ENCODE measurements around the gene ZNF638.

ZNF638 gene

GRCh38 chr2:71455011-71455740, 123.6 kb downstream of the ZNF638 start:
- no peak for DNase-seq (ENCODE audit: low read depth in 2 of 3, low spot score in 1 of 3)

- no peak for DNase-seq (ENCODE audit: low read depth in 2 of 3, low spot score in 1 of 3)
These were observed 124.4 kb downstream of the ZNF638 start for GRCh38 chr2:71455741-71456569.

- no peak for DNase-seq (ENCODE audit: low read depth in 2 of 3, low spot score in 1 of 3)
These were observed 125.0 kb downstream of the ZNF638 start for GRCh38 chr2:71456617-71457016.

GRCh38 chr2:71457123-71457915, 125.7 kb downstream of the ZNF638 start:
- no peak for DNase-seq (ENCODE audit: low read depth in 2 of 3, low spot score in 1 of 3)

GRCh38 chr2:71457923-71458322, 126.3 kb downstream of the ZNF638 start:
- no peak for DNase-seq (ENCODE audit: low read depth in 2 of 3, low spot score in 1 of 3)

DNA sequence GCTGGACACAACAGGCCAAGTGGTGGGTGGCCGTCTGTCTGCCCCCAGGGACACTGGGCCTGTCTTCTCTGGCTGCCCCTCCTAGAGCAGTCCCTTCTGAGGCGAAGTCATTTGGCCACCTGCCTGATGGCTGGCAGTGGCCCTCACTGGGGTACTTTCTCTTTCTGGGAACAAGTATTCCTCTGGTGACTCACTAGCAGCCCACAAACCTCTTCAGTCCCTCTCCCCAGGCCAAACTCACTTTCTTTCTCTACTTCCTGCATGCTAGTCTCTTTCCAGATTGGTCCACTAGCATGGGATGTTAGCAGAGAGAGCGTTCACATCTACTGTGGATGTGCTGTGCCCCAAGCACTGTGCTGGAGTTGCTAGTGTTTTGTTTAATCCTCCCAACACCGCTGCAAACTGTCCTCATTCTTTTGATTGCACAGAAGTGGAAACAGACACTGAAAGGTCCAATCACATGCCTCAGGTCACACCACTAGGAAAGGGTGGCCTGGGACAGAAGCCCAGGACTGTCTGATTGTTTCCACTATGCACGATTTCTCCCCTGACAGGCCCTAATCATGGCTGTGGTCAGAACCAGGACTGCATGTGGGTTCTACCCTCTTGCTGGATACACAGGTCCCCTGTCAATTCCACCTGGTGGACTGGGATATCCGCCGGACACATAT, 127.0 kb downstream of the ZNF638 start:
- no peak for DNase-seq (ENCODE audit: low read depth in 2 of 3, low spot score in 1 of 3)

DNA sequence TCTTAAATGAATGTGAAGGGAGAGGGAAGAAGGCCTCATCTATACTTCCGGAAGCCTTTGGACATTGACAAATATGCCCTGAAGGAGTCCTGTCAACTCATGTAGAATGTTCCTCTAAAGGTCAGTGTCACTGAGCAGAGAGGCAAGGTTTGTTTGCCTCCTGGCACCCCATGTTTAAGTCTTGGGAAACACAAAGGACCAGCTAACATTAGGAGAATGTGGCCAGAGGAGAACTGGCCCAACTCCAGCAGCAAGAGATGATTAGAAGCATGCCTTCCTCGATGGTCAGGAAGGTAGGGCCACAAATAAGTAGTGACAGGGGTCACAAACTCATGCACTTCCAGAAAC, 127.5 kb downstream of the ZNF638 start:
- DNase-seq (ENCODE audit: low read depth in 2 of 3, low spot score in 1 of 3) = no peak

GRCh38 chr2:71460056-71460455, 128.5 kb downstream of the ZNF638 start:
- DNase-seq (ENCODE audit: low read depth in 2 of 3, low spot score in 1 of 3) = no peak

GRCh38 chr2:71460595-71461303, 129.2 kb downstream of the ZNF638 start:
- no peak for DNase-seq (ENCODE audit: low read depth in 2 of 3, low spot score in 1 of 3)

DNA sequence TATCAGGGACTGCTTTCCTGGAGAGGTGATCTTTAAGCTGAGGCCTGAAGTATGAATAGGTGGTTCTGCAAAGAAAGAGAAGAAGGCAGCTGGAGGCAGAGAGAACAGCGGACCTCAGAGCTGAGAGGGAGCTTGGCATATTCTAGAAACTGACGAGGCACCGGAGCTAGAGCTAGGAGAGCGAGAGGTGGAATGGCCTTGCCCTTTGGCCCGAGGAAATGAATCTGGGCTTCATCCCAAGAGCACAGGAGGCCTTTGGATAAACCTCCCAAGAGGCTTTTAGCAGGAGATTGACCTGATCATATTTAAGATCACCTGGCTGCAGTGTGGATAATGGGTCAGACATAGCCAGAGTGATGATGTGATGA, 129.7 kb downstream of the ZNF638 start:
- no peak for DNase-seq (ENCODE audit: low read depth in 2 of 3, low spot score in 1 of 3)

DNA sequence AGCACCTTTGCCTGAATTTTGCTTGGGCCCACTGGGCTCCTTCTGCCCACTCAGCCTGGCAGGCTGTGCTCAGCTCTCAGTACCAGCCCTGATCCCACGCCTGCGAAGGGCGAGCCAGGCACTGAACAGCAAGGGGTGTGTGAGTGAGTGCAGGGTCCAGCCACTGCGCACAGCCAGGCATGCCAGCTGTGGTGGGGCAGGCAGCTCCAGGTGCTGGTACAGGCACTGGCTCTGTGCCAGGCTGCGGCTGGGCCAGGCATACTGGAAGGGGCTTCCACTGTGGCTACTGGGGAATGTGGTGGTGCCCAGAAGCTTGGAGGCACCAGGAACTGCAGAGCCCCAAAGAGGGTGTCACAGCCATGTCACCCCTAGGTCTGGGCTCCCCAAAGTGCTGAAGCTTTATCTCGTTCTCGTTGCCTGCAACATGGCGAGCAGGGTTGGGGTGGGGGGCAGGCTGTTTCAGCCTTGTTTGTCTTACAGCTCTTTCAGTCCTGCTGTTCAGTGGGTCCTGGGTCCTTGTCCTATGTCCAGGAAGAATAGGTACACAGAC, 130.5 kb downstream of the ZNF638 start:
- no peak for DNase-seq (ENCODE audit: low read depth in 2 of 3, low spot score in 1 of 3)

GRCh38 chr2:71462641-71463341, 131.2 kb downstream of the ZNF638 start:
- DNase-seq (ENCODE audit: low read depth in 2 of 3, low spot score in 1 of 3) = no peak

DNA sequence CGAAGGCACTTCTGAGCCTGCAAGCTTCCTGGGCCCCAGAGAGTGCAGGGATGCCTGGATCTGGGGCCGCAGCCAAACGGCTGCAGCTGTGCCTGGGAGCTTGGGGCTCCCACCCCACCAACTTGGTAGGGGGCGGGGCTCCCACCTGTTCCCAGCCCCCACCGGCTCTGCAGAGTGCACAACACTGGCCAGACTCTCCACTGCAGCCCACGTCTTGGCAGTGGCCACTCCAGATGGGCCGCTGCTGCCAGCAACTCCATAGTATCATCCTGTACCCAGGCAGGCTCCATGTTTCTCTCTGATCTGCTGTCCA, 131.7 kb downstream of the ZNF638 start:
- DNase-seq (ENCODE audit: low read depth in 2 of 3, low spot score in 1 of 3) = no peak

DNA sequence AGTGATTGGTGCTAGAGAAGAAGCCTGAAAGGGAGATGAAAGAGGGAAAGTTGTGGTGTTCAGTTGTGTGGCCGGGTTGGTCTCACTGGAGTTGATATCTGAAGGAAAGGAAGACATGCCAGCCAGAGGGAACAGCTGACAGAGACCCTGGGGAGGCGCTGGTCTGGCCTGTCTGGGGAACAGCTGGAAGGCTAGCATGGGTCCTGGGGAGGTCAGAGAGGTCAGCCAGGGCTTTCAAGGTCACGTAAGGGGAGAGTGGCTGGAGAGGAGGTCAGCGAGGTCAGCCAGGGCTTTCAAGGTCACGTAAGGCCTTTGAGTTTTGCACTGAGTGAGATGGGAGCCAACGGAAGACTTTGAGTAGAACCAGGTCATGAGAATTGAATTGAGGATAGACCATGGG, 132.8 kb downstream of the ZNF638 start:
- DNase-seq (ENCODE audit: low read depth in 2 of 3, low spot score in 1 of 3) = no peak

DNA sequence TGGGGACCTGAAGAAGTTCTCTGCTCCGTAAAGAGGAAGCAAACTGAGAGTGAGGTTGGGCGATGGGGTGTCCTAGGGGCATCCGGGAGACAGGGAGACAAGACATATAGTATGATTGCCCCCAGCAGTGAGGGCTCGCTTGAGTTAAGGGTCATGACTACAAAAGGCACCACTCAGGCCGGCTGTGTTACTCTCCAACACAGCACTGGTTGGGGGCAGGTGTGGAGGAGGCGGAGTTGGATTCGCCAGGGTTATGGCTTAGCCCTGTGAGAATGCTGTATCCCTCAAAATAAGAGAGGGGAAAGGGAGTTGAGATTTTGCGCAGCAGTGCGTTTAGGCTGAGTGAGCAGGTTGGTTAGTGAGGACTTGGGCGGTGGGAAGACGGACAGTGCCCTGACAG, 133.8 kb downstream of the ZNF638 start:
- no peak for DNase-seq (ENCODE audit: low read depth in 2 of 3, low spot score in 1 of 3)

GRCh38 chr2:71465961-71466300, 134.3 kb downstream of the ZNF638 start:
- no peak for DNase-seq (ENCODE audit: low read depth in 2 of 3, low spot score in 1 of 3)

GRCh38 chr2:71466301-71467179, 135.0 kb downstream of the ZNF638 start:
- no peak for DNase-seq (ENCODE audit: low read depth in 2 of 3, low spot score in 1 of 3)

- DNase-seq (ENCODE audit: low read depth in 2 of 3, low spot score in 1 of 3) = no peak
These were observed 135.7 kb downstream of the ZNF638 start for GRCh38 chr2:71467180-71467815.

All from stimulated activated CD4-positive, alpha-beta T cell treated with anti-CD3 and anti-CD28 coated beads, Interleukin-12 subunit alpha, Interleukin-12 subunit beta, amount 100 ng/mL, for 48 hours (primary cell).